CD4-positive, alpha-beta T cell (primary cell): ENCODE results near the gene ABI3. TPM values are rescaled to one million over a fixed set of nuclear protein-coding genes. Genes with fewer than 3 reads are reported as not detected.

Experiments used
- ATAC-seq: fragments of 200-7000 bp; cut with Tn5 transposase; one replicate; pipeline ENCODE4 v1.10.0; 2022; ENCODE audit warnings: mild to moderate bottlenecking; ENCODE audit not compliant: poor library complexity
- CTCF ChIA-PET: fragments of 350-600 bp; sonication (Branson Sonifier 250); formaldehyde crosslinking; loops from one replicate; lab custom pipeline; 2021; ENCODE audit warnings: antibody characterized with exemption, inconsistent platforms; lab: Charles Lee
- POLR2A ChIA-PET: fragments of 350-600 bp; sonication (Branson Sonifier 250); formaldehyde crosslinking; loops from one replicate; lab custom pipeline; 2021; ENCODE audit warnings: antibody characterized with exemption, inconsistent platforms; lab: Charles Lee
- DNase-seq, 14 experiments: peaks; one replicate each; pipeline ENCODE4 v3.0.0-alpha.2; 2013 to 2020; ENCODE audit warnings: mixed read lengths in 2 of 14
- H3K27ac ChIP-seq, 2 donors: one replicate each; pipeline versions ENCODE4 v1.5.1 to v1.7.0; 2013; ENCODE audit warnings: low read length in 2 of 2, low read depth in 1 of 2, mild to moderate bottlenecking in 1 of 2
- H3K27me3 ChIP-seq, 2 experiments: 1 replicate in 1 of 2; 2 replicates in 1 of 2; pipeline versions ENCODE4 v1.6.1 to v1.7.0; 2013; ENCODE audit warnings: low read length in 2 of 2, control low read depth in 1 of 2, mild to moderate bottlenecking in 1 of 2, moderate library complexity in 1 of 2; ENCODE audit not compliant: insufficient read depth in 2 of 2, control insufficient read depth in 1 of 2
- H3K36me3 ChIP-seq: one replicate; pipeline ENCODE4 v1.6.1; 2013; ENCODE audit warnings: low read length, control low read depth; ENCODE audit not compliant: insufficient read depth
- H3K4me1 ChIP-seq: one replicate; pipeline ENCODE4 v1.6.1; 2013; ENCODE audit warnings: low read length, control low read depth; ENCODE audit not compliant: insufficient read depth
- H3K4me3 ChIP-seq: one replicate; pipeline ENCODE4 v1.5.1; 2013; ENCODE audit warnings: mild to moderate bottlenecking, low read length, moderate library complexity
- H3K9me3 ChIP-seq, 2 experiments: 1 replicate in 1 of 2; 2 replicates in 1 of 2; pipeline versions ENCODE4 v1.6.1 to v1.7.0; 2013; ENCODE audit warnings: low read length in 2 of 2, mild to moderate bottlenecking in 2 of 2, control low read depth in 1 of 2, moderate library complexity in 1 of 2; ENCODE audit not compliant: control insufficient read depth in 1 of 2, insufficient read depth in 1 of 2
- H3K27ac Mint-ChIP-seq: one replicate; pipeline ENCODE4 v1.8.0; 2020; ENCODE audit warnings: mixed read lengths
- H3K27me3 Mint-ChIP-seq: one replicate; pipeline ENCODE4 v1.8.0; 2021; ENCODE audit warnings: mixed read lengths
- H3K36me3 Mint-ChIP-seq: one replicate; pipeline ENCODE4 v1.8.0; 2021; ENCODE audit warnings: low read depth, mixed read lengths
- H3K4me1 Mint-ChIP-seq: one replicate; pipeline ENCODE4 v1.8.0; 2021; ENCODE audit warnings: low read depth, mixed read lengths
- H3K4me3 Mint-ChIP-seq: one replicate; pipeline ENCODE4 v1.8.0; 2020; ENCODE audit warnings: mild to moderate bottlenecking, mixed read lengths
- H3K9me3 Mint-ChIP-seq: one replicate; pipeline ENCODE4 v1.8.0; 2020; ENCODE audit warnings: mixed read lengths
- CTCF ChIP-seq: fragments of 200-600 bp; IDR thresholded peaks from one replicate; pipeline ENCODE4 v1.8.0; 2022; ENCODE audit warnings: antibody characterized with exemption, mild to moderate bottlenecking
- intact Hi-C, 2 experiments: fragments of 100-400 bp; cut with DNase I in 1 of 2; cut with micrococcal nuclease in 1 of 2; formaldehyde crosslinking; loops; one replicate each; pipeline versions ENCODE4 v1.15.1 to v1.9.0; 2023 to 2025; cut with DNase I, micrococcal nuclease
- total RNA-seq, 174 experiments: library from RNA in 2 of 174; stranded (reverse) in 2 of 174; gene quantifications; one replicate each; pipeline ENCODE4 v1.2.3 and lab custom pipeline; 2021 to 2026

ABI3 gene
- total RNA-seq, 2 experiments from 2014 or later, result 5.6 to 5.8 TPM

GRCh38 chr17:49193513-49194296, 16.8 kb upstream of the ABI3 start:
- Mint-ChIP-seq H3K27ac (peak overlapping the region; percentile 98), H3K27me3 (peaks cover 10% of the 10 kb centered on the region), H3K36me3 (peaks cover 16% of the 10 kb centered on the region), H3K4me3 (peak overlapping the region; percentile 93), H3K4me1 (peaks cover 33% of the 10 kb centered on the region), H3K9me3 (no peaks in the 10 kb centered on the region)
- intact Hi-C loops, result loop anchor here (2.0 to 10.0 kb wide), 5 partner anchors 17 to 301 kb away; partner anchors contain the start of genes ABI3 (in 1 of the 2), ATP5MC1 (in 1 of the 2), GNGT2 (in 1 of the 2) and PHOSPHO1 (in 1 of the 2)
- H3K27me3 ChIP-seq, result no peaks in the 10 kb centered on the region
- H3K4me1 ChIP-seq, result peaks cover 25% of the 10 kb centered on the region
- DNase-seq (peak in 6 of 14 experiments; percentile 4 to 59 (median 36)), ATAC-seq (no peak)
- peak overlapping the region; percentile 81 for H3K4me3 ChIP-seq
- POLR2A ChIA-PET, result interaction anchor here (0.9 to 4.2 kb wide), 9 partner anchors 12 to 38 kb away, joined by 3 to 64 read pairs (median 21); partner anchors contain the start of genes ABI3 and GNGT2
- no peak for TF ChIP-seq CTCF
- peak overlapping the region in 1 of 2 donors; percentile 92 for H3K27ac ChIP-seq
- H3K9me3 ChIP-seq, result no peaks in the 10 kb centered on the region
- CTCF ChIA-PET, result interaction anchor here (0.6 to 4.9 kb wide), 5 partner anchors 13 to 36 kb away, joined by 3 to 46 read pairs (median 5); no protein-coding TSS in a partner anchor
- no peaks in the 10 kb centered on the region for H3K36me3 ChIP-seq

GRCh38 chr17:49194297-49194607, 16.3 kb upstream of the ABI3 start:
- POLR2A ChIA-PET, result interaction anchor here (0.9 to 4.0 kb wide), 4 partner anchors 16 to 33 kb away, joined by 3 to 64 read pairs (median 40); partner anchors contain the start of genes ABI3 and GNGT2
- Mint-ChIP-seq H3K4me3 (peak overlapping the region; percentile 93), H3K27ac (peak overlapping the region; percentile 98), H3K27me3 (peaks cover 10% of the 10 kb centered on the region), H3K4me1 (peaks cover 33% of the 10 kb centered on the region), H3K36me3 (peaks cover 16% of the 10 kb centered on the region), H3K9me3 (no peaks in the 10 kb centered on the region)
- Histone ChIP-seq H3K36me3 (no peaks in the 10 kb centered on the region), H3K27ac (no peak overlapping the region), H3K27me3 (no peaks in the 10 kb centered on the region), H3K9me3 (no peaks in the 10 kb centered on the region), H3K4me3 (no peak overlapping the region), H3K4me1 (peaks cover 25% of the 10 kb centered on the region)
- no peak for TF ChIP-seq CTCF
- no peak for DNase-seq
- ATAC-seq, result no peak
- CTCF ChIA-PET, result interaction anchor here (4.9 kb wide), 1 partner anchor 14 kb away, joined by 46 read pairs; no protein-coding TSS in a partner anchor
- intact Hi-C loops, result loop anchor here (5.0 to 10.0 kb wide), 3 partner anchors 211 to 302 kb away; partner anchors contain the start of gene ATP5MC1 (in 1 of the 2)

GRCh38 chr17:49195751-49196150, 14.8 kb upstream of the ABI3 start:
- H3K27ac ChIP-seq, result no peak overlapping the region
- ATAC-seq (no peak), DNase-seq (no peak)
- Mint-ChIP-seq H3K4me1 (peaks cover 28% of the 10 kb centered on the region), H3K36me3 (peaks cover 16% of the 10 kb centered on the region), H3K4me3 (no peak overlapping the region), H3K27me3 (peaks cover 10% of the 10 kb centered on the region), H3K9me3 (no peaks in the 10 kb centered on the region), H3K27ac (no peak overlapping the region)
- peaks cover 23% of the 10 kb centered on the region for H3K4me1 ChIP-seq
- H3K9me3 ChIP-seq, result no peaks in the 10 kb centered on the region
- ChIA-PET CTCF (no interaction called here), POLR2A (interaction anchor here (0.7 kb wide), 1 partner anchor 9 kb away, joined by 3 read pairs; no protein-coding TSS in a partner anchor)
- TF ChIP-seq CTCF, result no peak
- intact Hi-C loops, result loop anchor here in 1 of 2 experiments (10.0 kb wide), 1 partner anchor 209 kb away; no protein-coding TSS in a partner anchor
- no peak overlapping the region for H3K4me3 ChIP-seq
- no peaks in the 10 kb centered on the region for H3K27me3 ChIP-seq
- no peaks in the 10 kb centered on the region for H3K36me3 ChIP-seq
